Stimulated activated naive B cell treated with anti-CD40 and anti-IgM and Interleukin-4, amounts not matched to agents 10 μg/mL and 1 μg/mL and 100 μg/mL, for 72 hours (primary cell): ENCODE measurements around the gene PCDHGA1.
"Not testable (repeated sequence)": the region's sequence is repeated elsewhere in the genome, so short reads cannot be mapped to it uniquely, and the experiment has no call there.

Experiments
- ATAC-seq, 2 donors: fragments of 150-1000 bp; cut with Tn5 transposase; replicated peaks; 2 replicates each; pipeline ENCODE4 v1.10.0; 2021; ENCODE audit warnings: moderate library complexity in 1 of 2
- DNase-seq: peaks from one replicate; pipeline ENCODE4 v3.0.0; 2021
- H3K27ac Mint-ChIP-seq: one replicate; pipeline ENCODE4 v1.8.0; 2022; ENCODE audit warnings: mild to moderate bottlenecking, mixed read lengths
- H3K27me3 Mint-ChIP-seq, 2 donors: one replicate each; pipeline ENCODE4 v1.8.0; 2022; ENCODE audit warnings: mixed read lengths in 2 of 2
- H3K36me3 Mint-ChIP-seq, 2 donors: one replicate each; pipeline ENCODE4 v1.8.0; 2022; ENCODE audit warnings: mixed read lengths in 2 of 2, mild to moderate bottlenecking in 1 of 2
- H3K4me1 Mint-ChIP-seq, 2 donors: one replicate each; pipeline ENCODE4 v1.8.0; 2022; ENCODE audit warnings: mixed read lengths in 2 of 2, mild to moderate bottlenecking in 1 of 2
- H3K4me3 Mint-ChIP-seq, 2 donors: one replicate each; pipeline ENCODE4 v1.8.0; 2022; ENCODE audit warnings: mild to moderate bottlenecking in 2 of 2, mixed read lengths in 2 of 2, moderate library complexity in 1 of 2
- H3K9me3 Mint-ChIP-seq, 2 donors: one replicate each; pipeline ENCODE4 v1.8.0; 2022; ENCODE audit warnings: mixed read lengths in 2 of 2, mild to moderate bottlenecking in 1 of 2

The PCDHGA1 gene

DNA sequence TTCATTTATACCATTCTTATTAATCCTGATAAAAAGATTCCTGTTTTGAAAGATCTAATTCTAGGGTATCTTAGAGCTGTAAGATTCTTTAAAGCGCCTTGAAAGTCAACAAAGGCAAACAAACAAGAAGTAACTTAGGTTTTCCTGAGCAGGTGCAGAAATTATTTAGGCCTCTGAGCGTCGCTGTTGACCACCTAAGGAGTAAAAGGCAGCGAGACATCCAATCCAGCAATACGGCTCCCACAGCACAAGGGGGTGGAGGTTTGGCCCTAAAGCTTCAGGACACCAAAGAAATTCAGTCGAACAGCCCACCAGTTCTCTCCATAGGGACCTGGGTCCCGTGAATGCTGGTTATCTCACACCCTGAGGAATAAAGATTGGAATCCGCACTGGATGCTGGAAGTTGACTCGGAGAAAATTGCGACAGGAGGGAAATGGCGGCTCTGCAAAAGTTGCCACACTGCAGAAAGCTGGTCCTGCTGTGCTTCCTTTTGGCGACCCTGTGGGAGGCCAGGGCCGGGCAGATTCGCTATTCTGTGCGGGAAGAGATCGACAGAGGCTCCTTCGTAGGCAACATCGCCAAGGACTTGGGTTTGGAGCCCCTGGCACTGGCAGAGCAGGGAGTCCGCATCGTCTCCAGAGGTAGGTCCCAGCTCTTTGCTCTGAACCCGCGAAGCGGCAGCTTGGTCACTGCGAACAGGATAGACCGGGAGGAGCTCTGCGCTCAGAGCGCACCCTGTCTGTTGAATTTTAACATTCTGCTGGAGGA lies 8.4 kb downstream of the PCDHGA1 start, which contains the start of gene PCDHGA2:
PCDHGA2 (plus strand) TSS at position 223 of the 769 bp plus-strand sequence.
- Mint-ChIP-seq H3K36me3 (peaks cover 8 to 17% of the 10 kb centered on the region in 2 donors), H3K4me3 (peak within 1 kb of the TSS in 1 of 2 donors; percentile 39), H3K27me3 (peaks cover 79 to 98% of the 10 kb centered on the region in 2 donors), H3K9me3 (peaks cover 32 to 35% of the 10 kb centered on the region in 2 donors), H3K4me1 (no peaks in the 10 kb centered on the region), H3K27ac (peak within 1 kb of the TSS; percentile 37)
- no peak for ATAC-seq
- no peak for DNase-seq

GRCh38 chr5:141340781-141341354 lies 10.6 kb downstream of the PCDHGA1 start:
- H3K9me3 Mint-ChIP-seq, result peaks cover 29 to 37% of the 10 kb centered on the region in 2 donors
- H3K36me3 Mint-ChIP-seq, result peaks cover 11 to 21% of the 10 kb centered on the region in 2 donors
- ATAC-seq, result not testable (repeated sequence)

GRCh38 chr5:141342773-141343172 lies 12.5 kb downstream of the PCDHGA1 start:
- no peaks in the 10 kb centered on the region for H3K4me1 Mint-ChIP-seq
- H3K9me3 Mint-ChIP-seq, result peaks cover 31 to 32% of the 10 kb centered on the region in 2 donors
- no peak for DNase-seq
- no peak overlapping the region for H3K4me3 Mint-ChIP-seq
- no peak for ATAC-seq
- peaks cover 69 to 93% of the 10 kb centered on the region in 2 donors for H3K27me3 Mint-ChIP-seq
- H3K36me3 Mint-ChIP-seq, result peaks cover 13 to 29% of the 10 kb centered on the region in 2 donors
- no peak overlapping the region for H3K27ac Mint-ChIP-seq

More at GRCh38 chr5:141340781-141341354, 10.6 kb downstream of the PCDHGA1 start:
- not testable (repeated sequence) for DNase-seq, H3K4me3 Mint-ChIP-seq, H3K4me1 Mint-ChIP-seq, H3K27ac Mint-ChIP-seq
- H3K27me3 Mint-ChIP-seq, result peaks cover 78 to 98% of the 10 kb centered on the region in 2 donors

GRCh38 chr5:141343242-141343952 lies 13.1 kb downstream of the PCDHGA1 start, which contains the start of gene PCDHGA3:
Gene PCDHGA3, plus strand, starts transcription at chr5:141343829. Its CDS starts 205 bp downstream, at chr5:141344034.
- H3K4me3 Mint-ChIP-seq, result peak within 1 kb of the TSS; percentile 36 to 65
- H3K36me3 Mint-ChIP-seq, result peaks cover 13 to 25% of the 10 kb centered on the region in 2 donors
- H3K4me1 Mint-ChIP-seq, result no peaks in the 10 kb centered on the region
- peaks cover 64 to 89% of the 10 kb centered on the region in 2 donors for H3K27me3 Mint-ChIP-seq
- peaks cover 26 to 29% of the 10 kb centered on the region in 2 donors for H3K9me3 Mint-ChIP-seq
- DNase-seq (no peak), ATAC-seq (no peak)
- H3K27ac Mint-ChIP-seq, result peak within 1 kb of the TSS; percentile 14

GRCh38 chr5:141343953-141344463 lies 13.7 kb downstream of the PCDHGA1 start:
- Mint-ChIP-seq H3K9me3 (peaks cover 26% of the 10 kb centered on the region in 2 donors), H3K27me3 (peaks cover 63 to 89% of the 10 kb centered on the region in 2 donors), H3K27ac (peak overlapping the region; percentile 14), H3K4me3 (peak overlapping the region; percentile 36 to 65), H3K4me1 (no peaks in the 10 kb centered on the region), H3K36me3 (peaks cover 13 to 25% of the 10 kb centered on the region in 2 donors)
- no peak for ATAC-seq
- DNase-seq, result no peak

DNA sequence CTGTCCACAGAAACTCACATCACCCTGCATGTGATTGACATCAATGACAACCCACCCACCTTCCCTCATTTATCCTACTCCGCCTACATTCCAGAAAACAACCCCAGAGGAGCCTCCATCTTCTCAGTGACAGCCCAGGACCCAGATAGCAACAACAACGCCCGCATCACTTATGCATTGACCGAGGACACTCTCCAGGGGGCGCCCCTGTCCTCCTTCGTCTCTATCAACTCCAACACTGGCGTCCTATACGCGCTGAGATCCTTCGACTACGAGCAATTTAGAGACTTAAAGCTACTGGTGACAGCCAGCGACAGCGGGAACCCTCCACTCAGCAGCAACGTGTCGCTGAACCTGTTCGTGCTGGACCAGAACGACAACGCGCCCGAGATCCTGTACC lies 15.0 kb downstream of the PCDHGA1 start:
- peaks cover 25 to 30% of the 10 kb centered on the region in 2 donors for H3K9me3 Mint-ChIP-seq
- no peak overlapping the region for H3K27ac Mint-ChIP-seq
- ATAC-seq (no peak), DNase-seq (no peak)
- H3K27me3 Mint-ChIP-seq, result peaks cover 60 to 84% of the 10 kb centered on the region in 2 donors
- H3K36me3 Mint-ChIP-seq, result peaks cover 15 to 26% of the 10 kb centered on the region in 2 donors
- no peaks in the 10 kb centered on the region for H3K4me1 Mint-ChIP-seq
- peak overlapping the region in 1 of 2 donors; percentile 21 for H3K4me3 Mint-ChIP-seq

GRCh38 chr5:141346017-141346416 lies 15.7 kb downstream of the PCDHGA1 start:
- Mint-ChIP-seq H3K27me3 (peaks cover 63 to 84% of the 10 kb centered on the region in 2 donors), H3K9me3 (peaks cover 22 to 27% of the 10 kb centered on the region in 2 donors), H3K36me3 (peaks cover 11 to 25% of the 10 kb centered on the region in 2 donors)
- not testable (repeated sequence) for ATAC-seq, H3K27ac Mint-ChIP-seq, H3K4me1 Mint-ChIP-seq, DNase-seq, H3K4me3 Mint-ChIP-seq

DNA sequence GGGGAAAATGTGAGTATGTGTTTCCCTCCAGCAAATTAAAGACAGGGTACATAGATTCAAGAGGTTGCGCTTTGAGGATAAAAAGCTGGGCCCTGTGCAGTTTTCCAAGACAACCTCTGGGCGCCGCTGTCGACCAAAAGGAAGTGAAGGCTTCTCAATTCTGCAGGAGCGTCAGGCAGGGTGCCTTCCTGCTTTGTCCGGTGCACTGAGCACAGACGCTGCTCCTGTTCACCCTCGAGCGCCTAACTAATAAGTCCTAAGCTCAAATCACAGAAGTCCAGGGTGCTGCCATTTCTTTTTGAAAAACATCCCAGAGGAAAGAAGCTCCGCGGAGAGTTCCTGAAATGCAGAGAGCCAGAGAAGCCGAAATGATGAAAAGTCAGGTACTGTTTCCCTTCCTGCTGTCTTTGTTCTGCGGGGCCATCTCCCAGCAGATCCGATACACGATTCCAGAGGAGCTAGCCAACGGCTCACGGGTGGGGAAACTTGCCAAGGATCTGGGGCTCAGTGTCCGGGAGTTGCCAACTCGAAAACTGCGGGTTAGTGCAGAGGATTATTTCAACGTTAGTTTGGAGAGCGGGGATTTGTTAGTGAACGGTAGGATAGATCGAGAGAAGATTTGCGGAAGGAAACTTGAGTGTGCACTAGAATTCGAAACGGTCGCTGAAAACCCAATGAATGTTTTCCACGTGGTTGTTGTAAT lies 19.8 kb downstream of the PCDHGA1 start, which contains the start of gene PCDHGB1:
PCDHGB1 (plus strand) TSS at position 183 of the 703 bp plus-strand sequence; CDS start at position 345, 162 bp downstream.
- no peak within 1 kb of the TSS for H3K27ac Mint-ChIP-seq
- peak within 1 kb of the TSS in 1 of 2 donors; percentile 44 for H3K4me3 Mint-ChIP-seq
- H3K4me1 Mint-ChIP-seq, result peaks cover 0 to 1% of the 10 kb centered on the region in 2 donors
- DNase-seq (no peak), ATAC-seq (no peak)
- H3K27me3 Mint-ChIP-seq, result peaks cover 54 to 74% of the 10 kb centered on the region in 2 donors
- H3K36me3 Mint-ChIP-seq, result peaks cover 14 to 27% of the 10 kb centered on the region in 2 donors
- H3K9me3 Mint-ChIP-seq, result peaks cover 19 to 22% of the 10 kb centered on the region in 2 donors

DNA sequence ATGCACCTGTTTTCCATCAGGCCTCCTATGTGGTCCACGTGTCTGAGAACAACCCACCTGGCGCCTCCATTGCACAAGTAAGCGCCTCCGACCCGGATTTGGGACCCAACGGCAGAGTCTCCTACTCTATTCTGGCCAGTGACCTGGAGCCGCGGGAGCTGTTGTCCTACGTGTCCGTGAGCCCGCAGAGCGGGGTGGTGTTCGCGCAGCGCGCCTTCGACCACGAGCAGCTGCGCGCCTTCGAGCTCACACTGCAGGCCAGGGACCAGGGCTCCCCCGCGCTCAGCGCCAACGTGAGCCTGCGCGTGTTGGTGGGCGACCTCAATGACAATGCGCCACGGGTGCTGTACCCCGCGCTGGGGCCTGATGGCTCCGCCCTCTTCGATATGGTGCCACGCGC lies 21.3 kb downstream of the PCDHGA1 start:
- H3K4me3 Mint-ChIP-seq, result no peak overlapping the region
- H3K27ac Mint-ChIP-seq, result no peak overlapping the region
- peaks cover 19 to 20% of the 10 kb centered on the region in 2 donors for H3K9me3 Mint-ChIP-seq
- ATAC-seq (no peak), DNase-seq (no peak)
- peaks cover 11 to 19% of the 10 kb centered on the region in 2 donors for H3K36me3 Mint-ChIP-seq
- peaks cover 63 to 74% of the 10 kb centered on the region in 2 donors for H3K27me3 Mint-ChIP-seq
- peaks cover 0 to 1% of the 10 kb centered on the region in 2 donors for H3K4me1 Mint-ChIP-seq

GRCh38 chr5:141354900-141355469 lies 24.7 kb downstream of the PCDHGA1 start, which contains the start of gene PCDHGA4:
Gene PCDHGA4, plus strand, starts transcription at chr5:141355021. Its CDS starts 87 bp downstream, at chr5:141355108.
- ATAC-seq (no peak), DNase-seq (no peak)
- H3K9me3 Mint-ChIP-seq, result peaks cover 13 to 21% of the 10 kb centered on the region in 2 donors
- H3K27ac Mint-ChIP-seq, result no peak within 1 kb of the TSS
- H3K4me1 Mint-ChIP-seq, result peaks cover 0 to 1% of the 10 kb centered on the region in 2 donors
- H3K27me3 Mint-ChIP-seq, result peaks cover 65 to 83% of the 10 kb centered on the region in 2 donors
- no peak within 1 kb of the TSS for H3K4me3 Mint-ChIP-seq
- H3K36me3 Mint-ChIP-seq, result peaks cover 12 to 15% of the 10 kb centered on the region in 2 donors

GRCh38 chr5:141355641-141356040 lies 25.3 kb downstream of the PCDHGA1 start:
- Mint-ChIP-seq H3K4me3 (no peak overlapping the region), H3K36me3 (peaks cover 11 to 14% of the 10 kb centered on the region in 2 donors), H3K4me1 (peaks cover 0 to 1% of the 10 kb centered on the region in 2 donors), H3K27me3 (peaks cover 65 to 83% of the 10 kb centered on the region in 2 donors), H3K27ac (no peak overlapping the region), H3K9me3 (peaks cover 12 to 19% of the 10 kb centered on the region in 2 donors)
- DNase-seq (no peak), ATAC-seq (no peak)

GRCh38 chr5:141356133-141356532 lies 25.8 kb downstream of the PCDHGA1 start:
- no peak overlapping the region for H3K27ac Mint-ChIP-seq
- peaks cover 0 to 1% of the 10 kb centered on the region in 2 donors for H3K4me1 Mint-ChIP-seq
- no peak for ATAC-seq
- no peak overlapping the region for H3K4me3 Mint-ChIP-seq
- H3K27me3 Mint-ChIP-seq, result peaks cover 66 to 83% of the 10 kb centered on the region in 2 donors
- DNase-seq, result no peak
- H3K36me3 Mint-ChIP-seq, result peaks cover 15 to 18% of the 10 kb centered on the region in 2 donors
- H3K9me3 Mint-ChIP-seq, result peaks cover 16 to 21% of the 10 kb centered on the region in 2 donors

DNA sequence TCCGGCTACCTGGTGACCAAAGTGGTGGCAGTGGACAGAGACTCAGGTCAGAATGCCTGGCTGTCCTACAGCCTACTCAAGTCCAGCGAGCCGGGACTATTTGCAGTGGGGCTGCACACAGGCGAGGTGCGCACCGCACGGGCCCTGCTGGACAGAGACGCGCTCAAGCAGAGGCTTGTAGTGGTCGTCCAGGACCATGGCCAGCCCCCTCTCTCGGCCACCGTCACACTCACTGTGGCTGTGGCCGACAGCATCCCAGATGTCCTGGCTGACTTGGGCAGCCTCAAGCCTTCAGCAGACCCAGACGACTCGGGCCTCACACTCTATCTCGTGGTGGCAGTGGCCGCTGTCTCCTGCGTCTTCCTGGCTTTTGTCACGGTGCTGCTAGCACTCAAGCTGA lies 26.6 kb downstream of the PCDHGA1 start:
- ATAC-seq (no peak), DNase-seq (no peak)
- H3K27me3 Mint-ChIP-seq, result peaks cover 67 to 83% of the 10 kb centered on the region in 2 donors
- no peak overlapping the region for H3K4me3 Mint-ChIP-seq
- peaks cover 16 to 22% of the 10 kb centered on the region in 2 donors for H3K36me3 Mint-ChIP-seq
- no peak overlapping the region for H3K27ac Mint-ChIP-seq
- peaks cover 0 to 1% of the 10 kb centered on the region in 2 donors for H3K4me1 Mint-ChIP-seq
- H3K9me3 Mint-ChIP-seq, result peaks cover 19 to 22% of the 10 kb centered on the region in 2 donors
